ENCODE measurements around the gene NPAS1. TPM values are rescaled to one million over a fixed set of nuclear protein-coding genes. Genes with fewer than 3 reads are reported as not detected.

Gene NPAS1
- total and polyA plus RNA-seq, 3 experiments from 2014 or later, result 0.24 to 0.37 TPM; not detected in 1

- H3K4me1 Mint-ChIP-seq, result peaks cover 16 to 20% (median 20%) of the 10 kb centered on the region in 3 donors
- no peaks in the 10 kb centered on the region for H3K9me3 Mint-ChIP-seq
- Histone ChIP-seq H3K9me3 (ENCODE audit: low read length) (no peaks in the 10 kb centered on the region), H3K4me3 (ENCODE audit: low read length) (no peak overlapping the region), H3K4me1 (ENCODE audit: insufficient read depth, low read length) (peaks cover 14% of the 10 kb centered on the region), H3K27me3 (ENCODE audit: insufficient read depth, low read length, poor library complexity, severe bottlenecking) (peaks cover 12% of the 10 kb centered on the region), H3K27ac (ENCODE audit: low read depth, low read length) (no peak overlapping the region), H3K36me3 (ENCODE audit: insufficient read depth, low read length) (no peaks in the 10 kb centered on the region)
- no peak overlapping the region for H3K27ac Mint-ChIP-seq
- no peak overlapping the region for H3K4me3 Mint-ChIP-seq
- CTCF ChIA-PET, result no interaction called here
- peaks cover 0 to 2% (median 1%) of the 10 kb centered on the region in 3 donors for H3K36me3 Mint-ChIP-seq
- POLR2A ChIA-PET, result no interaction called here
- DNase-seq, result peak; percentile 51 to 76 (median 55)
- peaks cover 28 to 40% of the 10 kb centered on the region in 2 donors for H3K27me3 Mint-ChIP-seq
These were observed 12.7 kb downstream of the NPAS1 start for GRCh38 chr19:47032171-47032811.

GRCh38 chr19:47035127-47036096, 15.8 kb downstream of the NPAS1 start:
- ChIA-PET POLR2A (interaction anchor here (1.0 kb wide), 2 partner anchors 78 to 175 kb away, joined by 4 to 5 read pairs; partner anchors contain the start of genes ARHGAP35 and ZC3H4), CTCF (interaction anchor here (0.6 to 5.3 kb wide), 27 partner anchors 8 to 287 kb away, joined by 3 to 35 read pairs (median 3); partner anchors contain the start of genes SAE1 and ZC3H4)
- peak overlapping the region; percentile 69 for H3K4me3 ChIP-seq (ENCODE audit: low read length)
- H3K4me1 Mint-ChIP-seq, result peaks cover 16 to 24% (median 20%) of the 10 kb centered on the region in 3 donors
- H3K27me3 ChIP-seq (ENCODE audit: insufficient read depth, low read length, poor library complexity, severe bottlenecking), result no peaks in the 10 kb centered on the region
- no peaks in the 10 kb centered on the region for H3K9me3 Mint-ChIP-seq
- H3K27ac ChIP-seq (ENCODE audit: low read depth, low read length), result peak overlapping the region; percentile 48
- peaks cover 12 to 18% of the 10 kb centered on the region in 2 donors for H3K27me3 Mint-ChIP-seq
- no peaks in the 10 kb centered on the region for H3K36me3 ChIP-seq (ENCODE audit: insufficient read depth, low read length)
- H3K4me3 Mint-ChIP-seq, result peak overlapping the region; percentile 84 to 96 (median 91)
- DNase-seq, result peak; percentile 89 to 98 (median 94)
- peak overlapping the region; percentile 74 to 90 (median 82) for H3K27ac Mint-ChIP-seq
- peaks cover 14% of the 10 kb centered on the region for H3K4me1 ChIP-seq (ENCODE audit: insufficient read depth, low read length)
- no peaks in the 10 kb centered on the region for H3K9me3 ChIP-seq (ENCODE audit: low read length)
- H3K36me3 Mint-ChIP-seq, result peaks cover 0 to 2% (median 1%) of the 10 kb centered on the region in 3 donors

GRCh38 chr19:47036097-47036651, 16.5 kb downstream of the NPAS1 start:
- Histone ChIP-seq H3K9me3 (ENCODE audit: low read length) (no peaks in the 10 kb centered on the region), H3K4me3 (ENCODE audit: low read length) (peak overlapping the region; percentile 69), H3K27me3 (ENCODE audit: insufficient read depth, low read length, poor library complexity, severe bottlenecking) (no peaks in the 10 kb centered on the region), H3K4me1 (ENCODE audit: insufficient read depth, low read length) (peaks cover 14% of the 10 kb centered on the region), H3K27ac (ENCODE audit: low read depth, low read length) (peak overlapping the region; percentile 10), H3K36me3 (ENCODE audit: insufficient read depth, low read length) (no peaks in the 10 kb centered on the region)
- Mint-ChIP-seq H3K4me3 (peak overlapping the region; percentile 84 to 96 (median 91)), H3K9me3 (no peaks in the 10 kb centered on the region), H3K4me1 (peaks cover 16 to 24% (median 20%) of the 10 kb centered on the region in 3 donors), H3K27me3 (peaks cover 8 to 13% of the 10 kb centered on the region in 2 donors), H3K36me3 (peaks cover 0 to 2% (median under 1%) of the 10 kb centered on the region in 3 donors), H3K27ac (peak overlapping the region; percentile 56 to 89 (median 78))
- peak in 1 of 5 donors; percentile 56 for DNase-seq
- POLR2A ChIA-PET, result interaction anchor here (1.0 kb wide), 1 partner anchor 175 kb away, joined by 5 read pairs; the partner anchor contains the start of gene ARHGAP35
- CTCF ChIA-PET, result interaction anchor here (0.6 to 5.3 kb wide), 28 partner anchors 8 to 288 kb away, joined by 3 to 35 read pairs (median 4); partner anchors contain the start of genes AP2S1, SAE1 and ZC3H4

- no peaks in the 10 kb centered on the region for H3K36me3 ChIP-seq (ENCODE audit: insufficient read depth, low read length)
- H3K4me1 ChIP-seq (ENCODE audit: insufficient read depth, low read length), result peaks cover 14% of the 10 kb centered on the region
- peaks cover 0 to 7% (median 2%) of the 10 kb centered on the region in 3 donors for H3K36me3 Mint-ChIP-seq
- H3K4me3 Mint-ChIP-seq, result peak overlapping the region in 4 of 7 donors; percentile 39 to 48 (median 44)
- ChIA-PET POLR2A (interaction anchor here (0.6 to 0.8 kb wide), 3 partner anchors 9 to 73 kb away, joined by 3 to 4 read pairs (median 3); no protein-coding TSS in a partner anchor), CTCF (interaction anchor here (0.6 to 5.3 kb wide), 4 partner anchors 15 to 404 kb away, joined by 3 to 35 read pairs (median 8); no protein-coding TSS in a partner anchor)
- H3K9me3 Mint-ChIP-seq, result no peaks in the 10 kb centered on the region
- peak overlapping the region in 1 of 8 donors; percentile 65 for H3K27ac Mint-ChIP-seq
- H3K4me3 ChIP-seq (ENCODE audit: low read length), result no peak overlapping the region
- H3K27ac ChIP-seq (ENCODE audit: low read depth, low read length), result no peak overlapping the region
- peaks cover 13 to 20% (median 20%) of the 10 kb centered on the region in 3 donors for H3K4me1 Mint-ChIP-seq
- peaks cover 3 to 4% of the 10 kb centered on the region in 2 donors for H3K27me3 Mint-ChIP-seq
- DNase-seq, result no peak
- H3K27me3 ChIP-seq (ENCODE audit: insufficient read depth, low read length, poor library complexity, severe bottlenecking), result no peaks in the 10 kb centered on the region
- no peaks in the 10 kb centered on the region for H3K9me3 ChIP-seq (ENCODE audit: low read length)
These were observed 18.1 kb downstream of the NPAS1 start for GRCh38 chr19:47037766-47038165.

GRCh38 chr19:47039239-47039874, 19.7 kb downstream of the NPAS1 start:
- Mint-ChIP-seq H3K4me3 (no peak overlapping the region), H3K27me3 (peaks cover 1 to 3% of the 10 kb centered on the region in 2 donors), H3K27ac (peak overlapping the region in 2 of 8 donors; percentile 21 to 75), H3K4me1 (peaks cover 12 to 20% (median 18%) of the 10 kb centered on the region in 3 donors), H3K9me3 (no peaks in the 10 kb centered on the region), H3K36me3 (peaks cover 0 to 9% (median 2%) of the 10 kb centered on the region in 3 donors)
- ChIA-PET CTCF (no interaction called here), POLR2A (no interaction called here)
- no peak for DNase-seq
- Histone ChIP-seq H3K9me3 (ENCODE audit: low read length) (no peaks in the 10 kb centered on the region), H3K27me3 (ENCODE audit: insufficient read depth, low read length, poor library complexity, severe bottlenecking) (no peaks in the 10 kb centered on the region), H3K36me3 (ENCODE audit: insufficient read depth, low read length) (no peaks in the 10 kb centered on the region), H3K27ac (ENCODE audit: low read depth, low read length) (no peak overlapping the region), H3K4me1 (ENCODE audit: insufficient read depth, low read length) (peaks cover 14% of the 10 kb centered on the region), H3K4me3 (ENCODE audit: low read length) (no peak overlapping the region)

GRCh38 chr19:47040869-47041268, 21.2 kb downstream of the NPAS1 start:
- Mint-ChIP-seq H3K27ac (peak overlapping the region in 2 of 8 donors; percentile 29 to 54), H3K4me3 (peak overlapping the region in 1 of 7 donors; percentile 67), H3K9me3 (no peaks in the 10 kb centered on the region), H3K27me3 (no peaks in the 10 kb centered on the region), H3K4me1 (peaks cover 2 to 10% (median 6%) of the 10 kb centered on the region in 3 donors), H3K36me3 (peaks cover 0 to 10% (median 2%) of the 10 kb centered on the region in 3 donors)
- Histone ChIP-seq H3K27me3 (ENCODE audit: insufficient read depth, low read length, poor library complexity, severe bottlenecking) (no peaks in the 10 kb centered on the region), H3K27ac (ENCODE audit: low read depth, low read length) (no peak overlapping the region), H3K36me3 (ENCODE audit: insufficient read depth, low read length) (no peaks in the 10 kb centered on the region), H3K4me1 (ENCODE audit: insufficient read depth, low read length) (peaks cover 8% of the 10 kb centered on the region), H3K4me3 (ENCODE audit: low read length) (no peak overlapping the region), H3K9me3 (ENCODE audit: low read length) (no peaks in the 10 kb centered on the region)
- ChIA-PET POLR2A (no interaction called here), CTCF (no interaction called here)
- DNase-seq, result no peak

Measured in CD8-positive, alpha-beta memory T cell (primary cell).